AG09309 (cell line): ENCODE results near the gene SLC25A42.
A peak's percentile ranks its signal among the peaks of the same experiment; 100 is the strongest.

Source experiments
- DNase-seq: peaks from one replicate; pipeline ENCODE4 v3.0.0-alpha.2; 2010; ENCODE audit warnings: low read depth
- H3K4me3 ChIP-seq: 2 replicates; pipeline ENCODE4 v1.5.1; 2011; ENCODE audit warnings: mild to moderate bottlenecking, low read depth, low read length, moderate library complexity; ENCODE audit not compliant: control insufficient read depth
- CTCF ChIP-seq: IDR thresholded peaks from 2 replicates; pipeline ENCODE4 v1.5.1; 2011; ENCODE audit warnings: mild to moderate bottlenecking, low read depth, low read length, inconsistent platforms; ENCODE audit not compliant: insufficient read depth, control insufficient read depth; ENCODE audit errors: missing control alignments

SLC25A42 gene

GRCh38 chr19:19050104-19050503 lies 13.7 kb upstream of the SLC25A42 start:
- TF ChIP-seq CTCF = no peak
- no peak overlapping the region for H3K4me3 ChIP-seq
- DNase-seq = no peak

- no peak for DNase-seq
- no peak for TF ChIP-seq CTCF
- no peak overlapping the region for H3K4me3 ChIP-seq
These were observed 13.1 kb upstream of the SLC25A42 start for GRCh38 chr19:19050731-19051130.

GRCh38 chr19:19051478-19052213 lies 12.1 kb upstream of the SLC25A42 start:
- no peak for DNase-seq
- no peak for TF ChIP-seq CTCF
- no peak overlapping the region for H3K4me3 ChIP-seq

GRCh38 chr19:19052921-19053320 lies 10.9 kb upstream of the SLC25A42 start:
- no peak for TF ChIP-seq CTCF
- no peak for DNase-seq
- H3K4me3 ChIP-seq = no peak overlapping the region

GRCh38 chr19:19053508-19054314 lies 10.1 kb upstream of the SLC25A42 start:
- no peak for DNase-seq
- peak; percentile 72 for TF ChIP-seq CTCF
- no peak overlapping the region for H3K4me3 ChIP-seq

GRCh38 chr19:19054315-19054938 lies 9.4 kb upstream of the SLC25A42 start:
- no peak overlapping the region for H3K4me3 ChIP-seq
- no peak for TF ChIP-seq CTCF
- DNase-seq = no peak
